Liver (tissue), 9 donors: ENCODE data around the gene TMEM167A. TPM values are rescaled to one million over a fixed set of nuclear protein-coding genes. Genes with fewer than 3 reads are reported as not detected.

Experiments
- DNase-seq: peaks from one replicate; pipeline ENCODE4 v3.0.0-alpha.2; 2017; ENCODE audit warnings: low spot score
- H3K27ac ChIP-seq, 2 donors: one replicate each; pipeline ENCODE4 v1.7.0; 2013; ENCODE audit warnings: inconsistent platforms in 2 of 2, low read length in 2 of 2, control low read depth in 1 of 2, low read depth in 1 of 2, mild to moderate bottlenecking in 1 of 2
- H3K27me3 ChIP-seq, 4 donors: one replicate each; pipeline versions ENCODE4 v1.6.1 to v1.7.0; 2013; ENCODE audit warnings: low read length in 3 of 4, inconsistent platforms in 1 of 4, mild to moderate bottlenecking in 1 of 4, moderate library complexity in 1 of 4; ENCODE audit not compliant: control insufficient read depth in 4 of 4, insufficient read depth in 4 of 4
- H3K36me3 ChIP-seq, 4 donors: one replicate each; pipeline versions ENCODE4 v1.6.1 to v1.7.0; 2013; ENCODE audit warnings: low read length in 3 of 4, mild to moderate bottlenecking in 3 of 4, low read depth in 1 of 4, moderate library complexity in 1 of 4; ENCODE audit not compliant: control insufficient read depth in 4 of 4, insufficient read depth in 3 of 4
- H3K4me1 ChIP-seq, 4 donors: one replicate each; pipeline versions ENCODE4 v1.6.1 to v1.7.0; 2013; ENCODE audit warnings: low read length in 3 of 4, mild to moderate bottlenecking in 3 of 4, moderate library complexity in 1 of 4; ENCODE audit not compliant: control insufficient read depth in 4 of 4, insufficient read depth in 4 of 4
- H3K4me3 ChIP-seq, 3 donors: one replicate each; pipeline versions ENCODE4 v1.6.1 to v1.7.0; 2013; ENCODE audit warnings: low read length in 3 of 3, control low read depth in 1 of 3, low read depth in 1 of 3, mild to moderate bottlenecking in 1 of 3
- H3K9ac ChIP-seq, 2 donors: one replicate each; pipeline ENCODE4 v1.7.0; 2013; ENCODE audit warnings: low read length in 2 of 2, mild to moderate bottlenecking in 2 of 2, moderate library complexity in 2 of 2, control low read depth in 1 of 2, low read depth in 1 of 2
- H3K9me3 ChIP-seq, 4 donors: one replicate each; pipeline versions ENCODE4 v1.6.1 to v1.7.0; 2013; ENCODE audit warnings: low read length in 3 of 4; ENCODE audit not compliant: control insufficient read depth in 4 of 4
- ATF3 ChIP-seq: IDR thresholded peaks from 2 replicates; pipeline ENCODE4 v1.6.1; 2016; ENCODE audit warnings: antibody characterized with exemption
- CTCF ChIP-seq: fragments of 150-350 bp; IDR thresholded peaks from 2 replicates; pipeline ENCODE4 v1.5.1; 2017; ENCODE audit warnings: improper control_type of control experiment, low read depth, low read length; ENCODE audit not compliant: missing input control
- EGR1 ChIP-seq, 2 donors: IDR thresholded peaks; 2 replicates each; pipeline ENCODE4 v1.6.1; 2016 to 2018; ENCODE audit warnings: antibody characterized with exemption in 2 of 2, low read depth in 2 of 2
- FOXA1 ChIP-seq: IDR thresholded peaks from 2 replicates; pipeline ENCODE4 v1.6.1; 2016; ENCODE audit warnings: antibody characterized with exemption
- FOXA2 ChIP-seq: IDR thresholded peaks from 2 replicates; pipeline ENCODE4 v1.6.1; 2016; ENCODE audit warnings: antibody characterized with exemption
- GABPA ChIP-seq, 2 donors: IDR thresholded peaks in 1 of 2; conservative IDR thresholded peaks in 1 of 2; 2 replicates each; pipeline ENCODE4 v1.6.1; 2016; ENCODE audit warnings: antibody characterized with exemption in 2 of 2, mild to moderate bottlenecking in 1 of 2, moderate library complexity in 1 of 2
- HNF4G ChIP-seq: IDR thresholded peaks from 2 replicates; pipeline ENCODE4 v1.6.1; 2016; ENCODE audit warnings: antibody characterized with exemption
- JUND ChIP-seq, 2 donors: IDR thresholded peaks; 2 replicates each; pipeline ENCODE4 v1.6.1; 2016; ENCODE audit warnings: antibody characterized with exemption in 2 of 2
- MAX ChIP-seq: IDR thresholded peaks from 2 replicates; pipeline ENCODE4 v1.6.1; 2016; ENCODE audit warnings: antibody characterized with exemption
- RAD21 ChIP-seq, 2 donors: IDR thresholded peaks; 2 replicates each; pipeline ENCODE4 v1.6.1; 2016; ENCODE audit warnings: antibody characterized with exemption in 2 of 2, mild to moderate bottlenecking in 2 of 2
- REST ChIP-seq: IDR thresholded peaks from 2 replicates; pipeline ENCODE4 v1.6.1; 2016; ENCODE audit warnings: antibody characterized with exemption, mild to moderate bottlenecking
- SP1 ChIP-seq: IDR thresholded peaks from 2 replicates; pipeline ENCODE4 v1.6.1; 2018; ENCODE audit warnings: antibody characterized with exemption, mild to moderate bottlenecking
- TAF1 ChIP-seq: conservative IDR thresholded peaks from 2 replicates; pipeline ENCODE4 v1.6.1; 2016; ENCODE audit warnings: antibody characterized with exemption, mild to moderate bottlenecking
- YY1 ChIP-seq: IDR thresholded peaks from 2 replicates; pipeline ENCODE4 v1.6.1; 2016; ENCODE audit warnings: antibody characterized with exemption, mild to moderate bottlenecking
- ZBTB33 ChIP-seq: IDR thresholded peaks from 2 replicates; pipeline ENCODE4 v1.6.1; 2016; ENCODE audit warnings: antibody characterized with exemption
- WGBS: extraction: QIAGEN DNeasy Blood & Tissue Kit; methylation state at CpG from one replicate; pipeline ENCODE4 v1.1.7; 2013; 5-methylcytosine and 5-hydroxymethylcytosine counted together
- polyA plus RNA-seq, 2 donors: library from polyadenylated mRNA; stranded (reverse) in 1 of 2; unstranded in 1 of 2; fragments of 200-250 nt in 1 of 2; fragments of >200 nt in 1 of 2; fragmentation: Nextera tagmentation in 1 of 2; extraction: Ambion mirVana in 1 of 2; gene quantifications; one replicate each; pipeline versions ENCODE4 v1.2.1 to v1.2.3, GENCODE V29; 2013 to 2015
- total RNA-seq, 2 donors: library from RNA; depleted of rRNA; stranded (reverse); fragments of >200 nt; gene quantifications; one replicate each; pipeline ENCODE4 v1.2.3, GENCODE V29; 2014
- donor health status: healthy.
- donor health status: healthy.
- donor health status: healthy.
- donor health status: healthy.
- donor health status: healthy.

Gene TMEM167A
- total and polyA plus RNA-seq, 4 donors: 27.0 to 55.2 (median 37.1) TPM

- WGBS: 77% methylated on average over 6 of the region's 6 CpGs
- no peak overlapping the region for H3K4me3 ChIP-seq
- no peaks in the 10 kb centered on the region for H3K36me3 ChIP-seq
- no peaks in the 10 kb centered on the region for H3K27me3 ChIP-seq
- TF ChIP-seq FOXA2 (no peak), ZBTB33 (no peak), TAF1 (no peak), YY1 (no peak), CTCF (no peak), SP1 (no peak), JUND (IDR thresholded peaks at IDR 0.05) (no peak), REST (no peak), RAD21 (IDR thresholded peaks at IDR 0.05) (no peak), EGR1 (IDR thresholded peaks at IDR 0.05; ENCODE audit: low read depth in 2 of 2) (no peak), ATF3 (no peak), HNF4G (no peak), MAX (no peak)
- H3K27ac ChIP-seq: no peak overlapping the region
- DNase-seq: no peak
- no peaks in the 10 kb centered on the region for H3K4me1 ChIP-seq
- H3K9me3 ChIP-seq: peaks cover 0 to 2% (median 0%) of the 10 kb centered on the region in 4 donors
- H3K9ac ChIP-seq: no peak overlapping the region
Observed at GRCh38 chr5:83095957-83096539, 18.9 kb upstream of the TMEM167A start.

GRCh38 chr5:83095163-83095956 lies 18.2 kb upstream of the TMEM167A start:
- DNase-seq: no peak
- no peak overlapping the region for H3K27ac ChIP-seq
- no peaks in the 10 kb centered on the region for H3K27me3 ChIP-seq
- no peaks in the 10 kb centered on the region for H3K4me1 ChIP-seq
- H3K9ac ChIP-seq: no peak overlapping the region
- 91% methylated on average over 3 of the region's 3 CpGs for WGBS
- no peaks in the 10 kb centered on the region for H3K36me3 ChIP-seq
- H3K4me3 ChIP-seq: no peak overlapping the region
- peaks cover 0 to 2% (median 0%) of the 10 kb centered on the region in 4 donors for H3K9me3 ChIP-seq
- TF ChIP-seq HNF4G: no peak
- no peak for TF ChIP-seq TAF1
- TF ChIP-seq FOXA1: no peak
- no peak for TF ChIP-seq GABPA (IDR thresholded peaks at IDR 0.05 in 1 of 2, conservative IDR thresholded peaks at IDR 0.05 in 1 of 2)
- TF ChIP-seq MAX: no peak
- TF ChIP-seq CTCF: no peak
- TF ChIP-seq YY1: no peak
- no peak for TF ChIP-seq JUND (IDR thresholded peaks at IDR 0.05)
- TF ChIP-seq EGR1 (IDR thresholded peaks at IDR 0.05; ENCODE audit: low read depth in 2 of 2): no peak
- TF ChIP-seq RAD21 (IDR thresholded peaks at IDR 0.05): no peak
